ENCODE data around the gene CHRNE. TPM values are rescaled to one million over a fixed set of nuclear protein-coding genes. Genes with fewer than 3 reads are reported as not detected.
A peak's percentile ranks its signal among the peaks of the same experiment; 100 is the strongest.

CHRNE gene
- total and polyA plus RNA-seq, 12 donors: 0.19 to 1.6 (median 0.53) TPM

DNA sequence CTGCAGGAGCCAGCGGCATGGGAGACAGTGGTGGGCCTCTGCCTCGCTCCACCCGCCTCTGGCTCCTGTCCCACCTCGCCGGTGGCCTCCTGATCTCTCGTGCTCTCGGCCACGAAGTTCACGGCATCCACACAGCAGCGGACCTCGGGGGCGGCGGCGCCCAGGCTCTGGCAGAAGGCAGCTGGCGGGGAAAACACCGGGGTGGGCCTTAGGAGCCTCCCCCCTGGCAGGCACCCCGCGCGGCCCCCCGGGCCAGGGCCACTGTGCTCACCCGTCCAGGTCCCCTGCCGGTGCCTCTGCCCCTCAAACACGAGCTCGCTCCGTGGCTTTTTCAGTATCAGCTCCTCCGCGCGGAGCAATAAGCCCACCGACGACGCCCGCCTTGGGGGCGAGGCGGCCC is 4.0 kb downstream of the CHRNE start:
- Histone ChIP-seq H3K27ac (peak overlapping the region in 4 of 10 donors; percentile 3 to 75 (median 57)), H3K4me1 (peaks cover 0 to 47% (median 32%) of the 10 kb centered on the region in 9 donors), H3K36me3 (peaks cover under 1 to 37% (median 27%) of the 10 kb centered on the region in 9 donors), H3K4me3 (peak overlapping the region; percentile 20 to 63 (median 55)), H3K27me3 (peaks cover 0 to 36% (median 21%) of the 10 kb centered on the region in 7 donors), H3K9me3 (no peaks in the 10 kb centered on the region)
- intact Hi-C loops (cut with DNase I): loop anchor here in 1 of 10 donors (10.0 kb wide), 1 partner anchor 194 kb away; the partner anchor contains the start of gene PELP1
- ATAC-seq (peak in 2 of 8 donors; percentile 0 to 3), DNase-seq (no peak)
- WGBS, 2 donors: 15 to 21% methylated on average over 32 to 34 of the region's 34 CpGs
- TF ChIP-seq, protein P1, sequence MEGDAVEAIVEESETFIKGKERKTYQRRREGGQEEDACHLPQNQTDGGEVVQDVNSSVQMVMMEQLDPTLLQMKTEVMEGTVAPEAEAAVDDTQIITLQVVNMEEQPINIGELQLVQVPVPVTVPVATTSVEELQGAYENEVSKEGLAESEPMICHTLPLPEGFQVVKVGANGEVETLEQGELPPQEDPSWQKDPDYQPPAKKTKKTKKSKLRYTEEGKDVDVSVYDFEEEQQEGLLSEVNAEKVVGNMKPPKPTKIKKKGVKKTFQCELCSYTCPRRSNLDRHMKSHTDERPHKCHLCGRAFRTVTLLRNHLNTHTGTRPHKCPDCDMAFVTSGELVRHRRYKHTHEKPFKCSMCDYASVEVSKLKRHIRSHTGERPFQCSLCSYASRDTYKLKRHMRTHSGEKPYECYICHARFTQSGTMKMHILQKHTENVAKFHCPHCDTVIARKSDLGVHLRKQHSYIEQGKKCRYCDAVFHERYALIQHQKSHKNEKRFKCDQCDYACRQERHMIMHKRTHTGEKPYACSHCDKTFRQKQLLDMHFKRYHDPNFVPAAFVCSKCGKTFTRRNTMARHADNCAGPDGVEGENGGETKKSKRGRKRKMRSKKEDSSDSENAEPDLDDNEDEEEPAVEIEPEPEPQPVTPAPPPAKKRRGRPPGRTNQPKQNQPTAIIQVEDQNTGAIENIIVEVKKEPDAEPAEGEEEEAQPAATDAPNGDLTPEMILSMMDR (IDR thresholded peaks at IDR 0.05): no peak

GRCh38 chr17:4898351-4898750 is 4.5 kb downstream of the CHRNE start:
- H3K4me3 ChIP-seq: no peak overlapping the region
- H3K4me1 ChIP-seq: peaks cover 0 to 41% (median 30%) of the 10 kb centered on the region in 9 donors
- H3K27ac ChIP-seq: no peak overlapping the region
- intact Hi-C loops (cut with DNase I): loop anchor here in 1 of 10 donors (10.0 kb wide), 1 partner anchor 194 kb away; the partner anchor contains the start of gene PELP1
- ATAC-seq: no peak
- H3K9me3 ChIP-seq: no peaks in the 10 kb centered on the region
- WGBS, 2 donors: 91 to 93% methylated on average over 8 of the region's 8 CpGs
- peaks cover 5 to 43% (median 32%) of the 10 kb centered on the region in 9 donors for H3K36me3 ChIP-seq
- DNase-seq: no peak
- H3K27me3 ChIP-seq: peaks cover 0 to 36% (median 21%) of the 10 kb centered on the region in 7 donors
- TF ChIP-seq, protein P1 (IDR thresholded peaks at IDR 0.05): no peak

DNA sequence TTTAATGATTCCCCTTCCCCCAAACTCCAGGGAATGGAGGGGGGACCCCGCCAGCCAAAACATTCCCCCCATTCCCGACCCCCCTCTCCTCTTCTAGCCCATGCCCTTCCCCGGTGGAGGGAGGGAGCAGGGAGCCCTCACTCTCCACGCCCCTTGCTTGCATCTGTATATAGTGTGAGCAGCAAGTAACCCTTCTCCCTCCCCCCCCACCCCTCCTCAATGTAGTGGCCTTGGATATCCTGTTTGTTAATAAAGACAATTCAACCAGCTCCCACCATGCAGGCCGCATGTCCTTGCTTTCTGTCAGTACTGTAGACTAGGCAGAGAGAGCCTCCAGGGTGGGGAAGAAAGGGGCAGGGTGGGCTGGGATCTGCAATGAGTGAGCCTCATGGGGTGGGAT is 5.1 kb downstream of the CHRNE start:
- peaks cover 5 to 48% (median 34%) of the 10 kb centered on the region in 9 donors for H3K36me3 ChIP-seq
- no peak overlapping the region for H3K27ac ChIP-seq
- TF ChIP-seq, protein P1 (IDR thresholded peaks at IDR 0.05): no peak
- H3K4me3 ChIP-seq: no peak overlapping the region
- DNase-seq (no peak), ATAC-seq (no peak)
- H3K9me3 ChIP-seq: no peaks in the 10 kb centered on the region
- peaks cover 0 to 35% (median 25%) of the 10 kb centered on the region in 9 donors for H3K4me1 ChIP-seq
- peaks cover 0 to 36% (median 21%) of the 10 kb centered on the region in 7 donors for H3K27me3 ChIP-seq
- WGBS, 2 donors: 83 to 91% methylated on average over 5 of the region's 5 CpGs
- intact Hi-C loops (cut with DNase I): loop anchor here in 1 of 10 donors (10.0 kb wide), 1 partner anchor 193 kb away; the partner anchor contains the start of gene PELP1

DNA sequence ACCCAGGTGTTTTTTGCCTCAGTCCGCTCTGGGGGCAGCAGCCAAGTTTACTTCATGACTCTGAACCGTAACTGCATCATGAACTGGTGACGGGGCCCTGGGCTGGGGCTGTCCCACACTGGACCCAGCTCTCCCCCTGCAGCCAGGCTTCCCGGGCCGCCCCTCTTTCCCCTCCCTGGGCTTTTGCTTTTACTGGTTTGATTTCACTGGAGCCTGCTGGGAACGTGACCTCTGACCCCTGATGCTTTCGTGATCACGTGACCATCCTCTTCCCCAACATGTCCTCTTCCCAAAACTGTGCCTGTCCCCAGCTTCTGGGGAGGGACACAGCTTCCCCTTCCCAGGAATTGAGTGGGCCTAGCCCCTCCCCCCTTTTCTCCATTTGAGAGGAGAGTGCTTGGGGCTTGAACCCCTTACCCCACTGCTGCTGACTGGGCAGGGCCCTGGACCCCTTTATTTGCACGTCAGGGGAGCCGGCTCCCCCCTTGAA is 5.7 kb downstream of the CHRNE start:
- DNase-seq (no peak), ATAC-seq (no peak)
- no peak overlapping the region for H3K27ac ChIP-seq
- intact Hi-C loops (cut with DNase I): loop anchor here in 1 of 10 donors (10.0 kb wide), 1 partner anchor 192 kb away; the partner anchor contains the start of gene PELP1
- peaks cover 0 to 36% (median 21%) of the 10 kb centered on the region in 7 donors for H3K27me3 ChIP-seq
- H3K4me1 ChIP-seq: peaks cover 0 to 34% (median 25%) of the 10 kb centered on the region in 9 donors
- no peak overlapping the region for H3K4me3 ChIP-seq
- WGBS, 2 donors: 83 to 84% methylated on average over 10 of the region's 10 CpGs
- H3K36me3 ChIP-seq: peaks cover 5 to 54% (median 38%) of the 10 kb centered on the region in 9 donors
- no peaks in the 10 kb centered on the region for H3K9me3 ChIP-seq
- TF ChIP-seq, protein P1 (IDR thresholded peaks at IDR 0.05): no peak

Measured in heart right ventricle (tissue), 16 donors.